HG03571 (cell line): ENCODE data around the gene PLB1.

Experiments used
- ATAC-seq: cut with Tn5 transposase; IDR thresholded peaks from one replicate; pipeline ENCODE4 v1.9.1; 2021; ENCODE audit not compliant: unreplicated experiment

PLB1 gene

GRCh38 chr2:28610583-28611201 lies 114.8 kb downstream of the PLB1 start:
- no peak for ATAC-seq

- ATAC-seq: no peak
Observed at GRCh38 chr2:28612131-28612812, 116.4 kb downstream of the PLB1 start.

GRCh38 chr2:28613186-28613585 lies 117.3 kb downstream of the PLB1 start:
- ATAC-seq: no peak

GRCh38 chr2:28613633-28614501 lies 118.0 kb downstream of the PLB1 start:
- ATAC-seq: no peak

GRCh38 chr2:28615706-28616105 lies 119.8 kb downstream of the PLB1 start:
- no peak for ATAC-seq

- ATAC-seq: no peak
Observed at GRCh38 chr2:28616396-28616999, 120.6 kb downstream of the PLB1 start.

- ATAC-seq: no peak
Observed at GRCh38 chr2:28617502-28618184, 121.8 kb downstream of the PLB1 start.

GRCh38 chr2:28618221-28619141 lies 122.6 kb downstream of the PLB1 start:
- no peak for ATAC-seq

GRCh38 chr2:28619213-28620196 lies 123.6 kb downstream of the PLB1 start:
- no peak for ATAC-seq

- no peak for ATAC-seq
Observed at GRCh38 chr2:28620291-28620793, 124.5 kb downstream of the PLB1 start.

GRCh38 chr2:28620801-28621171 lies 124.9 kb downstream of the PLB1 start:
- ATAC-seq: no peak

- no peak for ATAC-seq
Observed at GRCh38 chr2:28621172-28622100, 125.6 kb downstream of the PLB1 start.

GRCh38 chr2:28622101-28622499 lies 126.2 kb downstream of the PLB1 start:
- ATAC-seq: no peak

- ATAC-seq: no peak
Observed at GRCh38 chr2:28623582-28624405, 127.9 kb downstream of the PLB1 start.

GRCh38 chr2:28624436-28624792 lies 128.6 kb downstream of the PLB1 start:
- no peak for ATAC-seq

- no peak for ATAC-seq
Observed at GRCh38 chr2:28624793-28625701, 129.2 kb downstream of the PLB1 start.
